Activated T-cell treated with anti-CD3 and anti-CD28 coated beads for 24 hours (primary cell): ENCODE results near the gene CD300LD.
"Not testable (repeated sequence)": the region's sequence is repeated elsewhere in the genome, so short reads cannot be mapped to it uniquely, and the experiment has no call there.

Experiments
- DNase-seq: peaks from one replicate; pipeline ENCODE4 v3.0.0-alpha.2; 2020; ENCODE audit warnings: low read depth

CD300LD gene

DNA sequence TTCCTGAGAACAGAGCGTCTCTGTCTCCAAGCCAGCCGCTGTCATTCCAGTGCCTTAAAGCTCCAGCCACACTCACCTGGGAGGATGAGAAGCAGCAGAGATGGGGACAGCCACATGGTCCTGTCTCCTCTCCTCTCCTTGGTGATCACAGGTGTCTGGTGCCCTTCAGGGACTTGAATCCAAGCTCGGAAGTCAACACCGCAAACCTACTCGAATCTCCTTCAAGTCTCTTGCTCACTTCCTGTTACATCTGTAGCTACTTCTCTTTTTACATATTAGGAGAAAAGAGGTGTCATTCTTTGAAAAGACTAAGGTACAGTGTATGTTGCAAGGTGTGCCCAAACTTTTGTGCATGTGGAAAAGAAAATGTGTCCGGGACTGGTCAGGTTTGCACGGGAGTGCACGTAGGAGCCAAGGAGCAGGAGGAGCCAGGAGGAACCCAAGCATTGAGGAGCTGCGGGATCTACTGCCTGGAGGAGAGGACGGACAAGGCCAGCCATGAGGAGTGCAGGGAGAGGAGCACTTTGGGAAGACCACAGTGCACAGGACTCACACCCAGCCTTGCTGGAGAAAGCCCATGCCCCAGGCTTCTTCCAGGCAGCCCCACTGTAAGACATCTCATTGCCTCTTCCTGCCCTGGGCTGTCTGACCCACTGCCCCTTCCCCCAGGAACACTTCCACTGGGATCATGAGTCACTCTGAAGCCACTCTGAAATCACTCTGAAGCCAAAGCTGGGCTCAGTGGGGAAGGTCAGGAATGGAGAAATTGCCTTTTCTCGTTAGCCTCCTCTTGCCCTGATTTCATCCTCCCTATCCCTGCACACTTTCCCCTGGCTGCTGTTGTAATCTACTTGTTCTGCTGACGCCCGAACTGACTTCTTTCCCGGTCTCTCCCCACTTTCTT, at the start of gene CD300LD:
Gene CD300LD (minus strand): TSS at position 197 of the 904 bp plus-strand sequence. CDS start 81 bp downstream, at position 116.
- DNase-seq, result no peak

DNA sequence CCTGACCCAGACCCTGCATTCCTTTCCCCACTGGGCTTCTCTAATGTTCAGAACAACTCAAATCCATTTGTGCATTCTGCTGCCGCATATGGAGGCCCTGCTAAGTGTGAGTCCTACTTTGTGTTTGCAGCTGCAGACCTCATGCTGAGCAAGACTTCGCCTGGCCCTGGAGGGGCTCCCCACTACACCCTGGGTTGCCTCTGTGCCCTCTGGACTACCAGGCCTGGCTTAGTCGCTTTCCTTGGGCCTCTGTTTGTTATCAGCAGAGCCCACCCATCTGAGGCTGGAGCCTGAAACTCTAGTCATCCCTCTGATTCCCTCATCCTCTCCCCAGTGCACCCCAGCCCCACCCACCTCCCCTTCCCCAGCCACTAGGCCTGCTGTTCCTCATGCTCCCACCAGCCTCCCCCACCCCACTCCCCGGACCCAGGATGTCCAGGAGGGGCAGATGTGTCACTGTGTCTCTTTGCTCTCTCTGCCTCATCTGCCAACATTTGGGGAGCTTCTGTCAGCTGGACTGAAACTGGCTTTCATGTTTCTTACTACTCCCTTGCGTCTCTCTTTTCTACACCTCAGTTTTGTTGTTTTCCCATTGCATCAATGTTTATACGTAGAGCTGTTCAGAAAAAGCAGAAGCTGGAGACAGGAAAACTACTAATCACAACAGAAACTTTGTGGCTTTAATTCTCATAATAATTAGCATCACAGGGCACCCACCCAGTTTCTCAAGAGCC, 49.3 kb upstream of the CD300LD start:
- no peak for DNase-seq

DNA sequence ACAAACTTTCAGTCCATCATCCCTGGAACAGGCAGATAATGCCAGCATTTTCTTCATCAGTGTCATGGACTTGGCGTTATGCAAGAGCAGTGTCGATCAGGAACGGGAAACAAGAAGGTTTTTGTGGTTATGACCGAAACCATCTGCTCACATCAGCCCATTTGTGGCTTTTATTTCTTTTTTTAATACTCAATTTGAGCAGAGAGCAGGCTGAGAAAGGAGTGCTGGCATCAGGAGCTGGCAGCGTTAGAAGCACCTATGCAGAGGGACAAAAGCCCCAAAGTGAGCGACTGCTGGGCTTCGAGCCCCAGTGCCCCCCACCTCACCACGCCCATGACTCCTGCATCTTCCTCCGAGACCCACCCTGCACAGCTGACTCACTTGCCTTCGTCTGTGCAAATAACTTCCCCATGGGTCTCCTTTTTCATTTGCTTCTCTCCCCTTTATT, 47.6 kb upstream of the CD300LD start:
- DNase-seq, result no peak

DNA sequence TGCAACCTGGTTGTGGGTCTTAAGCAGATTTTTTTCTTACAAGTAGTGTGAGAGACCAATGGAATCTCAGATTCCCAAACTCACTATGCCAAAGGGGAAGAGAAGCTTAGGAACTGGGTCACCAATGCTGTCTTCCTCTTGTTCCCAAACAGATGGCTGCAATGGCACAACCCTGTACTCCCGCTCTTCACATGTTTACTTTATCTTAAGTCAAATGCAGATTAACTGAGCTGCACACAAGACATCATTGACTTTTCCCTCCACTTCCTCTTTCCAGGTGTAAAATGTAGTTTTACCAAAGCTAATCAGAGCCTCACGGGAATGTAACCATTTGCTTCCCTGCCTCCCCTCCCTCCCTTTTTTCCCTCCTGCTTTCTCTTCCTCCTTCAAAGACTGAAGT, 45.8 kb upstream of the CD300LD start:
- DNase-seq, result no peak

DNA sequence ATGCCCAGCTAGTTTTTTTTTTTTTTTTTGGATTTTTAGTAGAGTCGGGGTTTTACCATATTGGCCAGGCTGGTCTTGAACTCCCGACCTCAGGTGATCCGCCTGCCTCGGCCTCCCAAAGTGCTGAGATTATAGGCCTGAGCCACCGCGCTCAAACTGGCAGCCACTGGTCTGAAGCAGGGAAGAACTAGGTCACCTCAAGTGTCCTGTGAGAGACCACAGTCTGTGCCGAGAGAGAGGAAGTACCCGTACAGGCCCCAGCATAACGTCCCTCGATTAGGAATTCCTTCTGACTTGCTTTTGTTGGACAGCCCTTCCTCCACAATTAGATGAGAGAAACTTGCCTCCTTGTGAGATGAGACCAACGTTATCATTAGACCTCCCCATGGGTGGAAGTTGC, 45.2 kb upstream of the CD300LD start:
- DNase-seq, result no peak

DNA sequence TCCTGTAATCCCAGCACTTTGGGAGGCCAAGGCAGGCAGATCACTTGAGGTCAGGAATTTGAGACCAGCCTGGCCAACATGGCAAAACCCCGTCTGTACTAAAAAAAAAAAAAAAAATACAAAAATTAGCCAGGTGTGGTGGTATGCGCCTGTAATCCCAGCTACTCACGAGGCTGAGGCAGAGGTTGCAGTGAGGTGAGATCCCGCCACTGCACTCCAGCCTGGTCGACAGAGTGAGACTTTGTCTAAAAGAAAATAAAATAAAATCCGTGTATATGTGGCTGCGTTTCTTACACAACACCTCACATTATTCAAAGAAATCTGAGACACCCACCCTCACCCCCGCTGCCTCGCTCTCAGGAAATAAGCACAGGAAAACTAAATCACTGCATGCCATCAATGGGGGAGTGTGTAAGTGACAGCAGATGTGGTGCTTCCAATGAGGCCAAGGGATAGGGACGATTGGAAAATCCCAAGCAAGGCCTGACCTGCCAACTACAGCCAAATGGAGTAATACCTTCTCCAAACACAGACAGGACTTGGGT, 44.5 kb upstream of the CD300LD start:
- not testable (repeated sequence) for DNase-seq

DNA sequence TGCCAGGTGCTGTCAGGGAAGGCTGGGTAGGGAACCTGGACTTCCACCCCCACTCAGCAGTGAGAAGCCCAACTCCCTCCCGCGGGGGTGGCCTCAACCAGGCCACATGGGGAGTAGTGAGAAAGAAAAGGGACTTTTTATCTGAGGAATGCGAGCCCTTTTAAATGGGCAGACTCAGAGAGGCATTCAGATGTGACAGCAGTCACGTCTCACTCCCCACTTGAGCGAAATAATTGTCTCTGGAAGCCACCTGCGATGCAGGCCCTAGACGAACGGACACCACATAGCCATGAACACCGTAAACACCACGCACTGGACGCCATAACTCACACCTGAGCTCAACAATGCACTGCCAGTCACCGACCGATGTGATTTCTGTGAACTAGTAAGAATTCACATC, 43.3 kb upstream of the CD300LD start:
- no peak for DNase-seq

DNA sequence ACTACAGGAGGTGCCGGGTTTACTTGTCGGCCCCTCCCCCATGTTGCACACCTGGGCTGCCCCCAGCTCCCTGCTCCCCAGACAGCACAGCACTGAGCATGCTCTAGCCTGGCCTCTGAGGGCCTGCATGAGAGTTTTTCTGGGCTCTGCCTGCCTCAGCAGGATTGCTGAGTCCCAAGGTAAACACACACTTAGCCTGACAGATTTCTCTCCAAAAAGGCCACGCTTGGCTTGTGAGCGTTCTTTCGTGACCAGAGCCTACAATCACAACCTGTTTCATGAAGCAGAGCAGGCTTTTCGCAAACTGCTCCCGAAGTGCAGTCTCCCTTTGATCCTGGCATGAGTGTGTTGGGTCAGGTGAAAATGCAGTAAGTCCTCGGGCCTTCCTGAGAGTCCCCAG, 41.2 kb upstream of the CD300LD start:
- no peak for DNase-seq

DNA sequence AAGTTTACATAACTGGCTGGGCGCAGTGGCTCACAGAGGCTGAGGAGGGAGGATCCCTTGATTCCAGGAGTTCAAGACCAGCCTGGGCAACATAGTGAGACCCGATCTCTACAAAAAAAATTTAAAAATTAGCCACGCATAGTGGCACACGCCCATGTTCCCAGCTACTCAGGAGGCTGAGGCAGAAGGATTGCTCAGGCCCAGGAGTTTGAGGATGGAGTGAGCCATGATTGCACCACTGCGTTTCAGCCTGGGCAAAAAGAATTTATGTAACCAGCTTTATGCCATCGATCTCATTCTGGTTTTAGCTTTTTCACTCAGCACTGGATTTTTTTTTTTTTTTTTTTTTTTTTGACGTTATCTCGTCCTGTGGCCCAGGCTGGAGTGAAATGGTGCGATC, 40.5 kb upstream of the CD300LD start:
- DNase-seq, result no peak

DNA sequence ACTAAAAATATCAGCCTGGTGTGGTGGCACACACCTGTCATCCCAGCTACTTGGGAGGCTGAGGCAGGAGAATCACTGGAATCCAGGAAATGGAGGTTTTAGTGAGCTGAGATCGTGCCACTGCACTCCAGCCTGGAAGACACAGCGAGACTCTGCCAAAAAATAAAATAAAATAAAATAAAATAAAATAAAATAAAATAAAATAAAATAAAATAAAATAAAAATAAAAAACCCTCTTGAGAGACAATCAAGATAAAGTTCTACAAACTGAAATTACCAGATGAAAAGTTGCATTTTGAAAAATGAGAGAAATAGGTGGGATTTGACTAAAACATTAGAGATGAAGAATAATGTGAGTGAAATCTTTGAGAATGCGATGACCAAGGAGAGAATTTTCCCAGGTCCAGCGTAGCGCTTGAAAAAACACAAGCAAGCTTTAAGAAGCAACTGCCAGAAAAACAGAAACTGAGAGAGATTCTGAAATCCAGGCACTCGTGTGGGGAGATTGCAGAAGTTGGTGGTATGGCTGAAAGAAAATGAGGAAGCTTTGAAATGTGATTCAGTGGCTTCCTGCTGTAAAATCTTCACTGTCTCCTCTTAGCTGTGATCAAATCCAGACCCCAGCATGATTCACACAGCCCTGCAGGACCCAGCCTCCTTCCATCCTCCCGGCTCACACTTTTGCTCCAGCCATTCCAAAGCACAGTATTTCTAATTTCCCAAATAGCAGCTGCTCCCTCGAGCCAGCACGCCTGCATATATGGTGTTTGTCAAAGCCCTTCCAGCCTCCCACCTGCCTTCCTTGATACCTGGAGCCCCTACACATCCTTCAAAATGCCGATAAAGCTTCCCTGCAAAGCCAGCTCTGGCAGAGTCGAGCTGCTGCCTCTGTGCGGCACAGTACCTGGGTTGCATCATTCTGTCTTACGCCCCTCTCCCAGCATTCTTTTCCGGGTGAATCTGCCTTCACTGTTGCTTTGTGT, 39.7 kb upstream of the CD300LD start:
- DNase-seq, result no peak

DNA sequence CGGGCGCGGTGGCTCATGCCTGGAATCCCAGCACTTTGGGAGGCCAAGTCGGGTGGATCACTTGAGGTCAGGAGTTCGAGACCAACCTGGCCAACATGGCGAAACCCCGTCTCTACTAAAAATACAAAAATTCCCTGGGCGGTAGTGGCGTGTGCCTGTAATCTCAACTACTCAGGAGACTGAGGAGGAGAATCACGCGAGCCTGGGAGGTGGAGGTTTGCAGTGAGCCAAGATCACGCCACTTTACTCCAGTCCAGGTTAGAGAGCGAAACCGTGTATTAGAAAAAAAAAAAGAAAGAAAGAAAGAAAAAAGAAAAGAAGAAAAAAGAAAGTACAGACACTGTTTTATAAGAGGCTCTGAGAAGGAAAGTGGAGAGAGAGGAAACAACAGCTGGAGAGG, 38.2 kb upstream of the CD300LD start:
- not testable (repeated sequence) for DNase-seq

DNA sequence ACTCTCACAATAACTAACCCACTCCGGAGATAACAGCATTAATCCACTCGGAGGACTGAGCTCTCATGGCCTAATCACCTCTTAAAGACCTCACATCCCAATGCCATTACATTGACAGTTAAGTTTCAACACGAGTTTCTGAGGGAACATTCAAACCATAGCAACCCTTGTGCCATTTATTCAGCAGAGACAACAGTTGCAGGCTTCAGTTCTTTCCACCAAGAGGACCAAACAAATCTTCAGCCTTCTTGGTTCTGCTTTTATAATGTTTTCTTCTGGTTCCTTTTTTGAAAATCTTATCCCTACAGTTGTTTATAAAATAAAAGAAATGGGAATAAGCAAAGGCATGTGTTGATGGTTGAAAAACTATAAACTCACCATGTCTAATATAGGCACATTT, 33.6 kb upstream of the CD300LD start:
- no peak for DNase-seq

DNA sequence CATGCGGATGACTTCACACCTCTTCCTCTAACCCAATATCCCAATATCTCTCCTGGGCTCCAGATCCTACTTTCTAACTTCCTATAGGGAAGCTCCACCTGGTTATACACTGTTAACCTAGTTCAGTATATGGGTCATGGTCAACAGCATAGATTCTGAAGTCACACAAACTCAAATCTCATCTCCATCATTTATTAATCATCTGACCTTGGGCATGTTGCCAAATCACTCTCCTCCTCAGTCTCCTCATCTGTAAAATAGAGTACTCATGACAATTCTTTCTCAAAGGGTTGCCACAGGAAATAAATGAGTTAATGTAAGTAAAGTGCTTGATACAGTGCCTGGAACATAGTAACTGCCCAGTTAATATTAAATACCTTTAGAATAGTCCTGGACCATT, 32.0 kb upstream of the CD300LD start:
- DNase-seq, result no peak

DNA sequence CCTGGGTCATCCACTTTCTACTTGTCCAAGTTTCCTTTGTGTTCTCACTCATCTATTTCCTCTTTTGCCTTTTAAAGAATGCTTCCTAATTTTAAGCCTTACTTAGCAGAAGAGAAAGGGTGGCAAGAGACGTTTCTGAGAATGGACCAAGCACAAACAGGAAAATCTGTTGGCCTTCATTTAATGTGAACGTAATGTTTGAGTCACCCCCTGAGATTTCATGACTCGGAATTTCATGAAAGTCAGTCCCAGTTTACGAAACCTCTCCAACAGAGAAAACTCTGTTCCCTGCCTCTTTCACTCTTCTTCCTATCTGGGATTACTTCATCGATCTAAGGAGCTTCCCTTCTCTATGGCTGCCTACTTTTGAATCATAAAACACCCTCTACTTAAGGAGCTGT, 31.6 kb upstream of the CD300LD start, which contains the start of gene CD300E:
Gene CD300E (minus strand): TSS at position 46 of the 401 bp plus-strand sequence. CDS start 117 bp downstream, outside the sequence.
- no peak for DNase-seq

DNA sequence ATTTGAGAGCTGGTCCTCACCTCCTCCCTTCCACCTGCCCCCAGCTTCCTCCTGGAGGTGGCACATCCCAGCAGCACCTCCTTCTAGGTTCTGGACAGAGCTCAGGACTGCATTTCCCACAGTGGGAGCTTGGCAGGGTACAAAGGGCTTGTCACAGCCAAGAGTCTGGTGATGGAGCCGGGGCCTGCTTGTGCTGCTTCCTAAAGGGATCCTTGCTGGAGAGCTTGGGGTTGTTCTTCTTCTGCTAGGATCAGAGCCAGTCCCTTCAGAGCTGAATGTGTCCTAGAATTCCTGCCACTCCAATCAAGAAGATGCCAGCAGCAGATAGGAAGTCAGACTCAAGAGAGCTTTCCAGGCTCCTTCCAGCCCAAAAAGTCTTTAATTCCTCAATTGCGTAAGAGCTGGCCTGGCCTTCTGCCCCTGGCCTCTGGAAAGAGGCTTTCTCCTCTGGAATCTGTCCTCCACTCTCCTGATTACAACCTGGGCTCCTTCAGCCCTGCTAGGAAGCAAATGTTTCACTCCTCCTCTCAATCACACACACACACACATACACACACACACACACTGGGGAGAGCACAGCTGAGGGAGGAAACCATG, 27.1 kb upstream of the CD300LD start:
- no peak for DNase-seq

DNA sequence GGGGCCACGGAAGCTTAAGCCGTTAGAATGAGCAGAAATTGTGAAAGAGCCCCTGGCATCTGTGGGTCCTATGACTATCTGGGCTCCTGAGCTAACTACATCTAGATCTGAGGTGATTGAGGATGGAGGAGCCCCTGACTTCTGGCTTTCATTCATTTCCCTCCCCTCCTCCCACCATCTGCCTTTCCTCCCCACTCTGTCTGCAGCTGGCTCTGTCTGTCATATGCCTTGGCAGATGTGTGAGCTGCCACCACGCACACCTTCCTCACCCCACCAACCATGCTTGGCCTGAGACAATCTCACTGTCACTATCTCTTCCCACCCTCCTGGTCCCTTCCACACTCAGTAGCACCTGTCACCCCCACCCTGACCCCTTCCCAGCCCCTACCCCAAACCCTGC, 26.4 kb upstream of the CD300LD start:
- DNase-seq, result no peak

DNA sequence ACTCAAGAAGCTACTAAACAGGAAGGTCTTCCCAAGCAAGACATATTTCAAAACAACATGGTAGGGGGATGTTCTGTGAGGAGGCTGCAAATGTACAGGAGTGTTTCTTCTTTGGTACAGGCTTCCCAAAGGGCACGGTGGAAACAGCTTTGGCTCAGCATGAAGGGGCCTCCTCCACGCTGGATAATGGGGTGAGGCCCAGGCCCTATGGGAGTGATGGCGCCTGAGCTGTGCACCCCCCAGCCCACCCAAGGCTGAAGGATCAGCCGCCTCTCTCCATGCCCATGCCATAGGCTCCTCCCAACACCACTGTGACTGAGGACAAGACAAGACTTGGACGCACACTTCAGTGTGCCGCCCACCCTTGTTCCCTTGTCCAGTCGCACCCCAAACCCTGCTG, 24.6 kb upstream of the CD300LD start:
- DNase-seq, result no peak

DNA sequence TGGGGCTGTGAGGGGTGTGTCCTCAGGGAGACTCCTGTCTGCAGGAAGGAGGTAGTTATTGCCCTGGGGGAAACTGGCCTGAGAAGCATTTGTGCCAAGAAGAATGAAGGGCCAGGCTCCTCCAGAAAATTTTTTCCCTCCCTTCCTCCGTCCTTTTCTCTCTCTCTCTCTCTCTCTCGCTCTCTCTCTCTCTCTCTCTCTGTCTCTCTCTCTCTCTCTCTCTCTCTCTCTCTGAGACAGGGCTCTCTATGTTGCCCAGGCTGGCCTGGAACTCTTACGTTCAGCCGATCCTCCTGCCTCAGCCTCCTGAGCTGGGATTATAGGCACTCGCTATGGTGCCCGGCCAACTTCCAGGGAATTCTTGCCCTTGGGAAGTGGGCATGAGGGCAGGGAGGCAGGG, 20.0 kb upstream of the CD300LD start:
- DNase-seq, result no peak

DNA sequence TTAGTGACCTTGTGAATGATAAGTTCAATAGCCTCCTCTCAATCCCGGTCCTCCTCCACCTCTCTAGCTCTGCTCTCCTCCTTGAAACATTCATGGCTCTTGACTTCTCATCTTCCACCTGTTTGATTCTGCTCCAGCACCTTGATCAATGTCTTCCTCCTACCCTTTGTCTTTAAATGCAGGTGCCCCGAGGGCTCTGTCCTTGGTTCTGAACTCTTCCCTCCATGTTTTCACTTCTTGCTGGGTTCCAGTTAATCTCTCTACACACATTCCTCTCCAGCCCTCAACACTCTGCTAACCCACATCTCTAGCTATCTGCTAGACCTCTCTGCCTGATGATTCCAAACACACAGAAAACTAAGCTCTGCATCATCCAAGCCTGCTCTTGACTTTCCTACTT, 18.0 kb upstream of the CD300LD start:
- DNase-seq, result no peak

DNA sequence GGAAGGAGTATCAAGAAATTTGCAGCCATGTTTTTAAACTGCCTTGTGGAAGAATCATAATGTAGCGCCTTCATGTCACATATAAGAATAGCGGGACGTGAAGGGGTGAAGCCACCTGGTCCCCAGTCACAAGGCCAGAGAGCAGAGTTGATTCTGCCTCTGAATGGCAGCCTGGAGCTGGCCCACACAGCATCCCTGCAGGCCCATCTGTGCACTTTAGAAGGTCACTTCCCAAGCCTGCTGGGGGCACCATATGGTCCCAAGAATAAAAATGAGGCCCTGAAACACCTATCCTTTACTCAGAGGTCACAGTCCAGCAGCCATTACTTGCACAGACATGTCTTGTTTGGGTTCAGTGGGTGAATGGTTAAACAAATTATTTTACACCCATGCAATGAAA, 16.4 kb upstream of the CD300LD start:
- DNase-seq, result no peak

DNA sequence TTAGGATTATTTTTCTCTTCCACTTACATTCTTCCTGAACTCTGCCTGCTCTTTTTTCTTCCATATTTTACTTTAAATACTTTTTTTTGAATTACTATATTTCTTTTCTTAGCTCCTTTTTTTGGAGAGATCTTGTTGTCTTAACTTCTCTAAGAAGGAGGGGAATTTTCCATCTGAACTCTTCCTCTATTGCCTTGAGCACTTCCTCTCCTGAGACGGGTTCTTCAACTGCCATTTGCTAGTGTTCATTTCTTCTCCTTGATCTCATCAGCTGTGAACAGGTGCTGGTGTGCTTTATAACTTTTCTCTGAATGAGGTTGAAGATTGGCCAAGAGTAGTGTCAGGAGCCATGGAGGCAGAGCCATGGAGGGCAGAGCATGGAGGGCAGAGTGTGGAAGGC, 15.1 kb upstream of the CD300LD start:
- no peak for DNase-seq
